Measurements from ENCODE around the gene MRPL12.

Gene MRPL12

DNA sequence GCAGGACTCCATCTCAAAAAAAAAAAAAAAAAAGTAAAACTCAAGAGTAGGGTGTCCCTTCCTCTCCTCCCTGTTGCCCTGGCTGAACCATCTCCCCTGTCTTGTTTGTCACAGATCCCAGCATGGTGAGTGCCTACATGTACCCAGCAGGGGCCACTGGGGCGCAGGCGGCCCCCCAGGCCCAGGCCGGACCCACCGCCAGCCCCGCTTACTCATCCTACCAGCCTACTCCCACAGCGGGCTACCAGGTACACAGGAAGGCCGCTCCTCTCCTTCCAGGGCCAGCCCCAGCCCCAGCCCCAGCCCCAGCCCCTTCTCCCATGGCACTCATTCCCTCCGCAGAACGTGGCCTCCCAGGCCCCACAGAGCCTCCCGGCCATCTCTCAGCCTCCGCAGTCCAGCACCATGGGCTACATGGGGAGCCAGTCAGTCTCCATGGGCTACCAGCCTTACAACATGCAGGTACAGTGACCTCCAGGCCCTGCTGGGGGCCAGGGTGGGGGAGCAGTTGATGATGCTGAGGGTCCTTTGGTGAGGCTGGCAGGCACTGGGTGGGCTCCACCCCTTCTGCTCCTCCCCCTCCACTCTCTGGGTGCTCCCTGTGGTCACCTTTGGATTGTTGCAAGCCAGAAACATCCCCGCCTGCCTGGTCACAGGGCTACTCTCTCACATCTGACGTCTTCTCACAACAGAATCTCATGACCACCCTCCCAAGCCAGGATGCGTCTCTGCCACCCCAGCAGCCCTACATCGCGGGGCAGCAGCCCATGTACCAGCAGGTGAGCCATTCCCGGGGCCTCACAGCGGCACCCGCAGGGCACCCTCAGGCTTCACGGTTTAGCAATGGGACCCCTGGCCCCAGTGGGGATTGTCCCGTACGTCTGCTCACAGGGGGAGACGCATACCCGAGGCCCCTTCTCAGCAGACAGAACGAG lies 2.5 kb upstream of the MRPL12 start:
- no peak for DNase-seq (ENCODE audit: low read depth, low spot score)
- H3K4me3 ChIP-seq (ENCODE audit: low read depth, low read length), result no peak overlapping the region
- no peak for TF ChIP-seq CTCF (IDR thresholded peaks at IDR 0.05; ENCODE audit: insufficient read depth, low read length, missing control alignments)
- ChIA-PET CTCF (interaction anchor here (1.2 kb wide), 1 partner anchor 11 kb away, joined by 3 read pairs; no protein-coding TSS in a partner anchor), POLR2A (interaction anchor here (0.8 kb wide), 2 partner anchors 17 to 197 kb away, joined by 3 read pairs; partner anchors contain the start of genes ARL16 and HGS)

DNA sequence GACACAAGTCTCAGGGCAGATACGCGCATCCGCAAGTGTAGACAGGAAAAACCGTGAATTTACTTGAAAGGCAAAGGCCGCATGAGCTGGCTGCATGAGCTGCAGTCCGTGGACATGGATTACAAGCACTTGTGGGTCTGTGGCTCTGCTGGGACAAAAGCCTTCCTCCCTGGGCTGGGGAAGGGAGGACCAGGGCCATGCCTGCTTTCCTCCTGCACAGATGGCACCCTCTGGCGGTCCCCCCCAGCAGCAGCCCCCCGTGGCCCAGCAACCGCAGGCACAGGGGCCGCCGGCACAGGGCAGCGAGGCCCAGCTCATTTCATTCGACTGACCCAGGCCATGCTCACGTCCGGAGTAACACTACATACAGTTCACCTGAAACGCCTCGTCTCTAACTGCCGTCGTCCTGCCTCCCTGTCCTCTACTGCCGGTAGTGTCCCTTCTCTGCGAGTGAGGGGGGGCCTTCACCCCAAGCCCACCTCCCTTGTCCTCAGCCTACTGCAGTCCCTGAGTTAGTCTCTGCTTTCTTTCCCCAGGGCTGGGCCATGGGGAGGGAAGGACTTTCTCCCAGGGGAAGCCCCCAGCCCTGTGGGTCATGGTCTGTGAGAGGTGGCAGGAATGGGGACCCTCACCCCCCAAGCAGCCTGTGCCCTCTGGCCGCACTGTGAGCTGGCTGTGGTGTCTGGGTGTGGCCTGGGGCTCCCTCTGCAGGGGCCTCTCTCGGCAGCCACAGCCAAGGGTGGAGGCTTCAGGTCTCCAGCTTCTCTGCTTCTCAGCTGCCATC lies 1.7 kb upstream of the MRPL12 start:
- TF ChIP-seq CTCF (IDR thresholded peaks at IDR 0.05; ENCODE audit: insufficient read depth, low read length, missing control alignments), result no peak
- CTCF ChIA-PET, result interaction anchor here (0.9 to 1.2 kb wide), 2 partner anchors 10 to 17 kb away, joined by 3 read pairs; no protein-coding TSS in a partner anchor
- POLR2A ChIA-PET, result interaction anchor here (0.8 to 1.9 kb wide), 5 partner anchors 14 to 196 kb away, joined by 3 to 26 read pairs (median 3); partner anchors contain the start of genes ARL16 and HGS
- DNase-seq (ENCODE audit: low read depth, low spot score), result no peak
- peak overlapping the region; percentile 86 for H3K4me3 ChIP-seq (ENCODE audit: low read depth, low read length)

DNA sequence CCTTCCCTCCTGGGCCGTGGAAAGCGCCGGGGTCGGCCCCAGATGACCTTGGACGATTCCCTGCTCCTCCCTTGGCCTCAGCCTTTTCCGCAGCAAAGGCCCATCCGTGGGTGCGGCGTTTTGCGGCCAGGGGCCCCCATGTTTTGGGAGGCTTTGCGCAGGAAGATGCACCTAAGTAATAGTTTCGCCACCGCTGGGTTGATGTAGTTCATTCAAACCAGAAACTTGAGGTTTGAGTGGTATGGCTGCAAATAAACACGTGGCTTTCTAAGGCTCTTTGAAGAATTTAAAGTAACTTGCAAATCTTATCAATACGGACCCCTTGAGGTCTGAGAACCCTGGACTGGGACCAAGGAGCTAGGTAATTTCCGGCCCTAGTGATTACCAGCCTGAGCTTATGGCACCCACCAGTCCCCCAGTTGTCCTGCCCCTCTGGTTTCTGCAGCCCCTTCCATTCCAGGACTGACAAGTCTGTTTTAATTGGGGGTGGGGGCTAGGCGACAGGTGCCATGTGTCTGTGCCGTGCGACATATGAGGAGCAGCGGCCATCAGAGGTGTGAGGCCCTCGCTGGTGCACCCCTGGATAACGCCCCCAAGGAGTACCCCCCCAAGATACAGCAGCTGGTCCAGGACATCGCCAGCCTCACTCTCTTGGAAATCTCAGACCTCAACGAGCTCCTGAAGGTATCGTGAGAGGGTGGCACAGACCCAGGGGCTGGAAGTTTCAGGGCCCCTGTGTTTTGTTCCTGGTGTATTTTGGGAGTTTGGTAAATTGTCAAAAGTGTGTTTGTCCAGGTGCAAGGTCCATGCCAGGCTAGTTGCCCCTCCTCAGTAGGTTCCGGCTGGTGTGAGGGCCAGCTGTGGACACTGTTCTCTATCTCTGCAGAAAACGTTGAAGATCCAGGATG lies 834 bp downstream of the MRPL12 start:
- CTCF ChIA-PET, result interaction anchor here (1.0 to 1.5 kb wide), 3 partner anchors 9 to 103 kb away, joined by 3 to 5 read pairs (median 3); no protein-coding TSS in a partner anchor
- POLR2A ChIA-PET, result interaction anchor here (0.6 to 1.9 kb wide), 7 partner anchors 8 to 197 kb away, joined by 3 to 26 read pairs (median 4); partner anchors contain the start of genes ARL16, HGS and SLC25A10
- DNase-seq (ENCODE audit: low read depth, low spot score), result no peak
- H3K4me3 ChIP-seq (ENCODE audit: low read depth, low read length), result peak overlapping the region; percentile 86
- TF ChIP-seq CTCF (IDR thresholded peaks at IDR 0.05; ENCODE audit: insufficient read depth, low read length, missing control alignments), result no peak

- H3K4me3 ChIP-seq (ENCODE audit: low read depth, low read length), result no peak overlapping the region
- CTCF ChIA-PET, result interaction anchor here (0.8 to 1.5 kb wide), 2 partner anchors 26 to 105 kb away, joined by 3 read pairs; no protein-coding TSS in a partner anchor
- no peak for TF ChIP-seq CTCF (IDR thresholded peaks at IDR 0.05; ENCODE audit: insufficient read depth, low read length, missing control alignments)
- DNase-seq (ENCODE audit: low read depth, low spot score), result no peak
- POLR2A ChIA-PET, result no interaction called here
Observed at GRCh38 chr17:81705518-81706231, 2.5 kb downstream of the MRPL12 start.

DNA sequence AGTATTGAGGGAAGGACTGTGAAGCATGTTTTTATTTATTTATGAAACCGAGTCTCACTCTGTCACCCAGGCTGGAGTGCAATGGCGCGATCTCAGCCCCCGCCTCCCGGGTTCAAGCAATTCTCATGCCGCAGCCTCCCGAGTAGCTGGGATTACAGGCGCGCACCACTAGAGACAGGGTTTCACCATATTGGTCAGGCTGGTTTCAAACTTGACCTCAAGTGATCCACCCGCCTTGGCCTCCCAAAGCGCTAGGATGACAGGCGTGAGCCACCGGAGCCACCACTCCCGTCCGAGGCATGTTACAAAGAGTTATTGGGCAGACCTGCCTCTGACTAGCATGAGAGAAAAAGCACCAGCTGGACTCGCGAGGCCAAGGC lies 3.1 kb downstream of the MRPL12 start:
- DNase-seq (ENCODE audit: low read depth, low spot score), result no peak
- no peak overlapping the region for H3K4me3 ChIP-seq (ENCODE audit: low read depth, low read length)
- ChIA-PET POLR2A (no interaction called here), CTCF (interaction anchor here (0.8 kb wide), 1 partner anchor 27 kb away, joined by 3 read pairs; no protein-coding TSS in a partner anchor)
- TF ChIP-seq CTCF (IDR thresholded peaks at IDR 0.05; ENCODE audit: insufficient read depth, low read length, missing control alignments), result no peak

Data from AG04449 (cell line).